ENCODE measurements around the gene STT3A. TPM values are rescaled to one million over a fixed set of nuclear protein-coding genes. Genes with fewer than 3 reads are reported as not detected.

Gene STT3A
- total and polyA plus RNA-seq, 2 of the 13 experiments (the other 11 are each of a cell fraction or from before 2014, with no cell fraction given): 229 to 319 TPM

DNA sequence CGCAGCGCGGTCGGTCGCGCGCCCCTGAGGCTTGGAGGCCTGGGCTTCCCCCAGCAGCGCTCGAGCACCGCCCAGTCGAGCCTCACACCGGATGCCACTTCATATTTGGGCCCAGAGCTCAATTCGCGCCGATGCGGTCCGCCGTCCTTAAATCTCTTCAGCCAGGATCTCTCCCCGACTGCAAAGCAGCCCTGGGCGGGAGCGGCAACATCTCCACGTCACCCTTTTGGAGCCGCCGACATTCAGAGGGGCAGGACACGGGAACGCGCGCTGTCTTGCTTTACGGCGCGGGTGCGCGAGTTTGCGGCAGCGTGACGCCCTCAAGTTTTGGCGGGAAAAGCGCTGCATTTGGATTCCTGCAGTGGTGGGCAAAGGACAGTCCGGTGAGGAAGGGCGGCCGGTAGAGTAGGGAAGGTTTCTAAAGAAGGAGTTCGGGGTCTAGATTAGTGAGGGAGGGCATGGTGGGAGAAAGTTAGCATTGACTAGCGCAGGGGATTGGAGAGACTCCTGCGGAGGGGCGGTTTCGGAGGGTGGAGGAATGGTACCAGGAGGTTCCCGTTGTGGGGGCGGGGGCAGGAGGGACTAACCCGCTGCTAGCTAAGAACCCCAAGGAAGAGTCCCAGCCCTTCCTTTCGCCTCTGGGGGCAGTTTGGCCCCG, 33.1 kb downstream of the STT3A start (continued):
- TF ChIP-seq CEBPG (CRISPR knock-in tag; IDR thresholded peaks at IDR 0.05): no peak
- TF ChIP-seq ZNF792 (CRISPR knock-in tag; IDR thresholded peaks at IDR 0.05): peak; percentile 83
- peak; percentile 61; the same call in 1 of the 2 replicates for TF ChIP-seq IRF2 (CRISPR knock-in tag; IDR thresholded peaks at IDR 0.05)
- peak; percentile 87 for TF ChIP-seq ZFP90 (CRISPR knock-in tag; IDR thresholded peaks at IDR 0.05; ENCODE audit: borderline replicate concordance)
- TF ChIP-seq MYC (CRISPR knock-in tag; IDR thresholded peaks at IDR 0.05; ENCODE audit: borderline replicate concordance): peak; percentile 91
- TF ChIP-seq NR2F6 (IDR thresholded peaks at IDR 0.05): no peak
- no peak for TF ChIP-seq NR2F6 (CRISPR knock-in tag; IDR thresholded peaks at IDR 0.05)
- TF ChIP-seq, protein P1, sequence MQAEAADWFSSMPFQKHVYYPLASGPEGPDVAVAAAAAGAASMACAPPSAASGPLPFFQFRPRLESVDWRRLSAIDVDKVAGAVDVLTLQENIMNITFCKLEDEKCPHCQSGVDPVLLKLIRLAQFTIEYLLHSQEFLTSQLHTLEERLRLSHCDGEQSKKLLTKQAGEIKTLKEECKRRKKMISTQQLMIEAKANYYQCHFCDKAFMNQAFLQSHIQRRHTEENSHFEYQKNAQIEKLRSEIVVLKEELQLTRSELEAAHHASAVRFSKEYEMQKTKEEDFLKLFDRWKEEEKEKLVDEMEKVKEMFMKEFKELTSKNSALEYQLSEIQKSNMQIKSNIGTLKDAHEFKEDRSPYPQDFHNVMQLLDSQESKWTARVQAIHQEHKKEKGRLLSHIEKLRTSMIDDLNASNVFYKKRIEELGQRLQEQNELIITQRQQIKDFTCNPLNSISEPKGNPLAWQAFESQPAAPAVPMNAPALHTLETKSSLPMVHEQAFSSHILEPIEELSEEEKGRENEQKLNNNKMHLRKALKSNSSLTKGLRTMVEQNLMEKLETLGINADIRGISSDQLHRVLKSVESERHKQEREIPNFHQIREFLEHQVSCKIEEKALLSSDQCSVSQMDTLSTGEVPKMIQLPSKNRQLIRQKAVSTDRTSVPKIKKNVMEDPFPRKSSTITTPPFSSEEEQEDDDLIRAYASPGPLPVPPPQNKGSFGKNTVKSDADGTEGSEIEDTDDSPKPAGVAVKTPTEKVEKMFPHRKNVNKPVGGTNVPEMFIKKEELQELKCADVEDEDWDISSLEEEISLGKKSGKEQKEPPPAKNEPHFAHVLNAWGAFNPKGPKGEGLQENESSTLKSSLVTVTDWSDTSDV (CRISPR knock-in tag; IDR thresholded peaks at IDR 0.05): no peak
- peak; percentile 88 for TF ChIP-seq PHF20 (CRISPR knock-in tag; IDR thresholded peaks at IDR 0.05)
- TF ChIP-seq CAMTA2 (CRISPR knock-in tag; IDR thresholded peaks at IDR 0.05; ENCODE audit: borderline replicate concordance): 0 out of 2 replicates have a peak, but pooled peaks have one; percentile 70
- peak; percentile 56; the same call in 1 of the 2 replicates for TF ChIP-seq TBX2 (CRISPR knock-in tag; IDR thresholded peaks at IDR 0.05; ENCODE audit: borderline replicate concordance)
- no peak; the same call in 1 of the 2 replicates for TF ChIP-seq ZFP36L1 (CRISPR knock-in tag; IDR thresholded peaks at IDR 0.05)
- no peak; the same call in 1 of the 2 replicates for TF ChIP-seq ZSCAN20 (CRISPR knock-in tag; IDR thresholded peaks at IDR 0.05; ENCODE audit: borderline replicate concordance)
- TF ChIP-seq, protein P2, sequence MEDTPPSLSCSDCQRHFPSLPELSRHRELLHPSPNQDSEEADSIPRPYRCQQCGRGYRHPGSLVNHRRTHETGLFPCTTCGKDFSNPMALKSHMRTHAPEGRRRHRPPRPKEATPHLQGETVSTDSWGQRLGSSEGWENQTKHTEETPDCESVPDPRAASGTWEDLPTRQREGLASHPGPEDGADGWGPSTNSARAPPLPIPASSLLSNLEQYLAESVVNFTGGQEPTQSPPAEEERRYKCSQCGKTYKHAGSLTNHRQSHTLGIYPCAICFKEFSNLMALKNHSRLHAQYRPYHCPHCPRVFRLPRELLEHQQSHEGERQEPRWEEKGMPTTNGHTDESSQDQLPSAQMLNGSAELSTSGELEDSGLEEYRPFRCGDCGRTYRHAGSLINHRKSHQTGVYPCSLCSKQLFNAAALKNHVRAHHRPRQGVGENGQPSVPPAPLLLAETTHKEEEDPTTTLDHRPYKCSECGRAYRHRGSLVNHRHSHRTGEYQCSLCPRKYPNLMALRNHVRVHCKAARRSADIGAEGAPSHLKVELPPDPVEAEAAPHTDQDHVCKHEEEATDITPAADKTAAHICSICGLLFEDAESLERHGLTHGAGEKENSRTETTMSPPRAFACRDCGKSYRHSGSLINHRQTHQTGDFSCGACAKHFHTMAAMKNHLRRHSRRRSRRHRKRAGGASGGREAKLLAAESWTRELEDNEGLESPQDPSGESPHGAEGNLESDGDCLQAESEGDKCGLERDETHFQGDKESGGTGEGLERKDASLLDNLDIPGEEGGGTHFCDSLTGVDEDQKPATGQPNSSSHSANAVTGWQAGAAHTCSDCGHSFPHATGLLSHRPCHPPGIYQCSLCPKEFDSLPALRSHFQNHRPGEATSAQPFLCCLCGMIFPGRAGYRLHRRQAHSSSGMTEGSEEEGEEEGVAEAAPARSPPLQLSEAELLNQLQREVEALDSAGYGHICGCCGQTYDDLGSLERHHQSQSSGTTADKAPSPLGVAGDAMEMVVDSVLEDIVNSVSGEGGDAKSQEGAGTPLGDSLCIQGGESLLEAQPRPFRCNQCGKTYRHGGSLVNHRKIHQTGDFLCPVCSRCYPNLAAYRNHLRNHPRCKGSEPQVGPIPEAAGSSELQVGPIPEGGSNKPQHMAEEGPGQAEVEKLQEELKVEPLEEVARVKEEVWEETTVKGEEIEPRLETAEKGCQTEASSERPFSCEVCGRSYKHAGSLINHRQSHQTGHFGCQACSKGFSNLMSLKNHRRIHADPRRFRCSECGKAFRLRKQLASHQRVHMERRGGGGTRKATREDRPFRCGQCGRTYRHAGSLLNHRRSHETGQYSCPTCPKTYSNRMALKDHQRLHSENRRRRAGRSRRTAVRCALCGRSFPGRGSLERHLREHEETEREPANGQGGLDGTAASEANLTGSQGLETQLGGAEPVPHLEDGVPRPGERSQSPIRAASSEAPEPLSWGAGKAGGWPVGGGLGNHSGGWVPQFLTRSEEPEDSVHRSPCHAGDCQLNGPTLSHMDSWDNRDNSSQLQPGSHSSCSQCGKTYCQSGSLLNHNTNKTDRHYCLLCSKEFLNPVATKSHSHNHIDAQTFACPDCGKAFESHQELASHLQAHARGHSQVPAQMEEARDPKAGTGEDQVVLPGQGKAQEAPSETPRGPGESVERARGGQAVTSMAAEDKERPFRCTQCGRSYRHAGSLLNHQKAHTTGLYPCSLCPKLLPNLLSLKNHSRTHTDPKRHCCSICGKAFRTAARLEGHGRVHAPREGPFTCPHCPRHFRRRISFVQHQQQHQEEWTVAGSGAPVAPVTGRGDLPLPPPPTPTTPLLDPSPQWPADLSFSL (CRISPR knock-in tag; IDR thresholded peaks at IDR 0.05): peak; percentile 65; the same call in 1 of the 2 replicates
- TF ChIP-seq SP140L (CRISPR knock-in tag; IDR thresholded peaks at IDR 0.05; ENCODE audit: borderline replicate concordance): no peak
- TF ChIP-seq FOXK2 (IDR thresholded peaks at IDR 0.05): no peak
- peak; percentile 87; the same call in 1 of the 2 replicates for TF ChIP-seq ZNF672 (CRISPR knock-in tag; IDR thresholded peaks at IDR 0.05)
- no peak for TF ChIP-seq ZNF20 (CRISPR knock-in tag; IDR thresholded peaks at IDR 0.05)
- peak; percentile 91 for TF ChIP-seq SALL1 (CRISPR knock-in tag; IDR thresholded peaks at IDR 0.05)
- peak; percentile 62; the same call in 1 of the 2 replicates for TF ChIP-seq ZNF383 (CRISPR knock-in tag; IDR thresholded peaks at IDR 0.05; ENCODE audit: borderline replicate concordance)
- TF ChIP-seq TSC22D2 (CRISPR knock-in tag; IDR thresholded peaks at IDR 0.05; ENCODE audit: borderline replicate concordance): peak; percentile 57; the same call in 1 of the 2 replicates
- no peak for TF ChIP-seq ZNF121 (CRISPR knock-in tag; IDR thresholded peaks at IDR 0.05)
- TF ChIP-seq ZNF205 (CRISPR knock-in tag; IDR thresholded peaks at IDR 0.05): peak; percentile 93
- TF ChIP-seq ZNF816 (CRISPR knock-in tag; IDR thresholded peaks at IDR 0.05; ENCODE audit: borderline replicate concordance): peak; percentile 90; the same call in 1 of the 2 replicates
